Parathyroid adenoma (tissue), 2 donors: Measurements from ENCODE around the gene CCDC180.
"Not testable (repeated sequence)": the region's sequence is repeated elsewhere in the genome, so short reads cannot be mapped to it uniquely, and the experiment has no call there.

Source experiments
- H2AFZ ChIP-seq: fragments of 300-600 bp; sonication (generic); one replicate; pipeline ENCODE4 v1.7.0; 2017; ENCODE audit warnings: antibody characterized with exemption, mild to moderate bottlenecking
- H3K27ac ChIP-seq: fragments of 300-600 bp; sonication (generic); one replicate; pipeline ENCODE4 v1.7.0; 2017
- H3K27me3 ChIP-seq: fragments of 300-600 bp; sonication (generic); one replicate; pipeline ENCODE4 v1.7.0; 2017; ENCODE audit warnings: low read length; ENCODE audit not compliant: control insufficient read depth, insufficient read depth
- H3K36me3 ChIP-seq: fragments of 300-600 bp; sonication (generic); one replicate; pipeline ENCODE4 v1.7.0; 2017; ENCODE audit warnings: low read length; ENCODE audit not compliant: control insufficient read depth, insufficient read depth
- H3K4me1 ChIP-seq: fragments of 300-600 bp; sonication (generic); one replicate; pipeline ENCODE4 v1.7.0; 2017; ENCODE audit warnings: control low read depth
- H3K4me2 ChIP-seq: fragments of 300-600 bp; sonication (generic); one replicate; pipeline ENCODE4 v1.7.0; 2017; ENCODE audit warnings: low read length
- H3K4me3 ChIP-seq: fragments of 300-600 bp; sonication (generic); one replicate; pipeline ENCODE4 v1.7.0; 2017; ENCODE audit warnings: low read depth, low read length
- H3K79me2 ChIP-seq: fragments of 300-600 bp; sonication (generic); one replicate; pipeline ENCODE4 v1.7.0; 2017; ENCODE audit warnings: control low read depth
- H3K9ac ChIP-seq: fragments of 300-600 bp; sonication (generic); one replicate; pipeline ENCODE4 v1.7.0; 2017; ENCODE audit warnings: mild to moderate bottlenecking
- H3K9me3 ChIP-seq: fragments of 300-600 bp; sonication (generic); one replicate; pipeline ENCODE4 v1.7.0; 2017; ENCODE audit warnings: low read length; ENCODE audit not compliant: control insufficient read depth
- TF ChIP-seq, protein P1 (sequence below): fragments of 300-600 bp; sonication (generic); IDR thresholded peaks from one replicate; pipeline ENCODE4 v1.7.0; 2017; ENCODE audit warnings: antibody characterized with exemption, mild to moderate bottlenecking
- donor health status: primary hyperparathyroidism.

CCDC180 gene

GRCh38 chr9:97324954-97325353 is 17.5 kb downstream of the CCDC180 start:
- Histone ChIP-seq H3K4me3 (no peak overlapping the region), H3K79me2 (no peaks in the 10 kb centered on the region), H3K27ac (no peak overlapping the region), H3K4me1 (no peaks in the 10 kb centered on the region), H3K4me2 (no peak overlapping the region), H3K9ac (no peak overlapping the region), H3K27me3 (no peaks in the 10 kb centered on the region), H3K36me3 (no peaks in the 10 kb centered on the region), H2AFZ (no peak overlapping the region), H3K9me3 (no peaks in the 10 kb centered on the region)
- TF ChIP-seq, protein P1, sequence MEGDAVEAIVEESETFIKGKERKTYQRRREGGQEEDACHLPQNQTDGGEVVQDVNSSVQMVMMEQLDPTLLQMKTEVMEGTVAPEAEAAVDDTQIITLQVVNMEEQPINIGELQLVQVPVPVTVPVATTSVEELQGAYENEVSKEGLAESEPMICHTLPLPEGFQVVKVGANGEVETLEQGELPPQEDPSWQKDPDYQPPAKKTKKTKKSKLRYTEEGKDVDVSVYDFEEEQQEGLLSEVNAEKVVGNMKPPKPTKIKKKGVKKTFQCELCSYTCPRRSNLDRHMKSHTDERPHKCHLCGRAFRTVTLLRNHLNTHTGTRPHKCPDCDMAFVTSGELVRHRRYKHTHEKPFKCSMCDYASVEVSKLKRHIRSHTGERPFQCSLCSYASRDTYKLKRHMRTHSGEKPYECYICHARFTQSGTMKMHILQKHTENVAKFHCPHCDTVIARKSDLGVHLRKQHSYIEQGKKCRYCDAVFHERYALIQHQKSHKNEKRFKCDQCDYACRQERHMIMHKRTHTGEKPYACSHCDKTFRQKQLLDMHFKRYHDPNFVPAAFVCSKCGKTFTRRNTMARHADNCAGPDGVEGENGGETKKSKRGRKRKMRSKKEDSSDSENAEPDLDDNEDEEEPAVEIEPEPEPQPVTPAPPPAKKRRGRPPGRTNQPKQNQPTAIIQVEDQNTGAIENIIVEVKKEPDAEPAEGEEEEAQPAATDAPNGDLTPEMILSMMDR: no peak

DNA sequence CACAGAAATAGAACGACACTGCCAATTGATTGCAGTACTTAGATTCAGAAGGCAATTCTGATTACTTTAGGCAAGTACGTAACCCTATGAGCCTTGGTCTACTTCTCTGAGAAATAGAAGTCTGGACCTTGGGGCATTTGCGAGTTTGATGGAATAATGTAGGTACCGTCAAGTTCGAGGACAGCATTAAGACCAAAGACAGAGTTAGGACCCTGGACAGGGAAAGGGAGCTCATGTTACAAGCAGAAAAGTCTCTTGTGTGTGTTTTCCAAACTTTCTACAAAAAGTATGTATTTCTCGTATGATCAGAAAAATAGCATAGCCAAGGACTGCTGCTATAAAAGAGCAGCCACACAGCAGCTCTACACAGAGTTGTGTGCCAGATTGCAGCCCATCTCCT is 20.1 kb downstream of the CCDC180 start:
- Histone ChIP-seq H3K4me3 (no peak overlapping the region), H3K27me3 (no peaks in the 10 kb centered on the region), H3K4me1 (no peaks in the 10 kb centered on the region), H3K79me2 (no peaks in the 10 kb centered on the region), H3K9me3 (no peaks in the 10 kb centered on the region), H3K36me3 (no peaks in the 10 kb centered on the region), H3K27ac (no peak overlapping the region), H2AFZ (no peak overlapping the region), H3K4me2 (no peak overlapping the region), H3K9ac (no peak overlapping the region)
- TF ChIP-seq, protein P1: no peak

GRCh38 chr9:97332993-97333392 is 25.5 kb downstream of the CCDC180 start:
- H3K9ac ChIP-seq: no peak overlapping the region
- no peak overlapping the region for H3K4me3 ChIP-seq
- no peak overlapping the region for H3K4me2 ChIP-seq
- no peaks in the 10 kb centered on the region for H3K36me3 ChIP-seq
- no peaks in the 10 kb centered on the region for H3K79me2 ChIP-seq
- no peaks in the 10 kb centered on the region for H3K9me3 ChIP-seq
- H3K27me3 ChIP-seq: no peaks in the 10 kb centered on the region
- H3K4me1 ChIP-seq: no peaks in the 10 kb centered on the region
- TF ChIP-seq, protein P1: no peak
- H2AFZ ChIP-seq: no peak overlapping the region
- no peak overlapping the region for H3K27ac ChIP-seq

DNA sequence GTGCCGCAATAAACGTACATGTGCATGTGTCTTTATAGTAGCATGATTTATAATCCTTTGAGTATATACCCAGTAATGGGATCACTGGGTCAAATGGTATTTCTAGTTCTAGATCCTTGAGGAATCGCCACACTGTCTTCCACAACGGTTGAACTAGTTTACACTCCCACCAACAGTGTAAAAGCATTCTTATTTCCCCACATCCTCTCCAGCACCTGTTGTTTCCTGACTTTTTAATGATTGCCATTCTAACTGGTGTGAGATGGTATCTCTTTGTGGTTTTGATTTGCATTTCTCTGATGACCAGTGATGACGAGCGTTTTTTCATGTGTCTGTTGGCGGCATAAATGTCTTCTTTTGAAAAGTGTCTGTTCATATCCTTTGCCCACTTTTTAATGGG is 28.2 kb downstream of the CCDC180 start:
- H3K4me1 ChIP-seq, H3K9ac ChIP-seq, H3K9me3 ChIP-seq, H3K4me2 ChIP-seq, H3K79me2 ChIP-seq, H2AFZ ChIP-seq, H3K27me3 ChIP-seq, H3K4me3 ChIP-seq, H3K27ac ChIP-seq, H3K36me3 ChIP-seq: not testable (repeated sequence)

DNA sequence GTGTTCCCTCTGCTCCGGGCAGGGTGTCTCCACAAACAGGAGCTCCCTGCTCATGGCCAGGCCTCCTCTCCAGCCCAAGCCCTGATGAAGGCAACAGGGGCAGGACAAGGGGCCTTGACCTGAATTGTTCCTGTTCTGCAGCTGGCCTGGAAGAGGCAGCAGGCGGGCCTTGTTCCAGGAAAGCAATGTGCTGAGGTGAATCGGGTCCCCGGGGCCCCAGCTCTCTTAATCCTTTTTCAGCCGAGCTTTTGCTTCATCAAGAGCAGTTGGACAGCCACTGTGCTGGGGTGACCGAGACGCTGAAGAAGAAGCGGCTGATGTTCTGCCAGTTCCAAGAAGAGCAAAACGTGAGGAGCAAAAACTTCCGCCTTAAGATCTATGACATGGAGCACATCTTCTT is 41.4 kb downstream of the CCDC180 start:
- TF ChIP-seq, protein P1: no peak
- Histone ChIP-seq H3K4me2 (no peak overlapping the region), H3K79me2 (no peaks in the 10 kb centered on the region), H3K27ac (no peak overlapping the region), H3K9me3 (no peaks in the 10 kb centered on the region), H3K4me1 (no peaks in the 10 kb centered on the region), H3K36me3 (no peaks in the 10 kb centered on the region), H3K4me3 (no peak overlapping the region), H2AFZ (no peak overlapping the region), H3K27me3 (no peaks in the 10 kb centered on the region), H3K9ac (no peak overlapping the region)
